GM12878 (cell line): ENCODE measurements around the gene GARIN5B. TPM values are rescaled to one million over a fixed set of nuclear protein-coding genes. Genes with fewer than 3 reads are reported as not detected.

ENCODE experiments used
- ATF7 ChIP-seq: fragments of 450-650 bp; IDR thresholded peaks from 2 replicates; pipeline ENCODE4 v1.6.1; 2016; ENCODE audit warnings: low read depth, mild to moderate bottlenecking
- BHLHE40 ChIP-seq, 2 experiments: fragments of 450-650 bp in 1 of 2; IDR thresholded peaks; 2 replicates each; pipeline ENCODE4 v1.6.1; 2011 to 2017; ENCODE audit warnings: low read depth in 2 of 2, borderline replicate concordance in 1 of 2, improper control_type of control experiment in 1 of 2, low read length in 1 of 2, mild to moderate bottlenecking in 1 of 2
- MTA3 ChIP-seq: IDR thresholded peaks from 2 replicates; pipeline ENCODE4 v1.6.1; 2012; ENCODE audit warnings: low read length, inconsistent platforms, borderline replicate concordance
- NR2F1 ChIP-seq: fragments of 450-650 bp; conservative IDR thresholded peaks from 2 replicates; pipeline ENCODE4 v1.6.1; 2017; ENCODE audit warnings: mild to moderate bottlenecking
- PRDM15 ChIP-seq: fragments of 450-650 bp; formaldehyde crosslinking; IDR thresholded peaks from 2 replicates; pipeline ENCODE4 v1.4.0; 2020; ENCODE audit warnings: mild to moderate bottlenecking, moderate library complexity
- RUNX3 ChIP-seq: IDR thresholded peaks from 2 replicates; pipeline ENCODE4 v1.6.1; 2012; ENCODE audit warnings: low read length, inconsistent platforms
- TARDBP ChIP-seq: IDR thresholded peaks from 2 replicates; pipeline ENCODE4 v1.6.1; 2016; ENCODE audit warnings: borderline replicate concordance
- polyA plus RNA-seq, 11 experiments: library from polyadenylated mRNA; depleted of rRNA in 4 of 11; unstranded in 6 of 11; stranded (reverse) in 5 of 11; fragments of >200 nt; fragmentation: Nextera tagmentation in 4 of 11; fragmentation: Illumina TruSeq in 1 of 11; extraction: Ambion mirVana in 4 of 11; extraction: Trizol in 1 of 11; gene quantifications; 1 replicate in 1 of 11; 2 replicates in 10 of 11; pipeline versions ENCODE4 v1.2.1 to v1.2.3, GENCODE V29; 2011 to 2016; ENCODE audit warnings: inconsistent platforms in 2 of 11, missing spikeins in 2 of 11, low read depth in 1 of 11
- total RNA-seq, 4 experiments: library from RNA; depleted of rRNA in 3 of 4; stranded (reverse); fragments of >200 nt in 3 of 4; fragmentation: Illumina TruSeq in 1 of 4; extraction: Trizol in 1 of 4; gene quantifications; 2 replicates each; pipeline versions ENCODE4 v1.2.1 to v1.2.3, GENCODE V29; 2013 to 2021
- TF ChIP-seq, protein P1 (sequence below): fragments of 150-350 bp; IDR thresholded peaks from 2 replicates; pipeline ENCODE4 v1.6.1; 2016; ENCODE audit warnings: low read depth, low read length

The GARIN5B gene
- total and polyA plus RNA-seq, 10 of the 15 experiments (the other 5 are each of a cell fraction or from before 2014, with no cell fraction given), result not detected

- TF ChIP-seq, protein P1, sequence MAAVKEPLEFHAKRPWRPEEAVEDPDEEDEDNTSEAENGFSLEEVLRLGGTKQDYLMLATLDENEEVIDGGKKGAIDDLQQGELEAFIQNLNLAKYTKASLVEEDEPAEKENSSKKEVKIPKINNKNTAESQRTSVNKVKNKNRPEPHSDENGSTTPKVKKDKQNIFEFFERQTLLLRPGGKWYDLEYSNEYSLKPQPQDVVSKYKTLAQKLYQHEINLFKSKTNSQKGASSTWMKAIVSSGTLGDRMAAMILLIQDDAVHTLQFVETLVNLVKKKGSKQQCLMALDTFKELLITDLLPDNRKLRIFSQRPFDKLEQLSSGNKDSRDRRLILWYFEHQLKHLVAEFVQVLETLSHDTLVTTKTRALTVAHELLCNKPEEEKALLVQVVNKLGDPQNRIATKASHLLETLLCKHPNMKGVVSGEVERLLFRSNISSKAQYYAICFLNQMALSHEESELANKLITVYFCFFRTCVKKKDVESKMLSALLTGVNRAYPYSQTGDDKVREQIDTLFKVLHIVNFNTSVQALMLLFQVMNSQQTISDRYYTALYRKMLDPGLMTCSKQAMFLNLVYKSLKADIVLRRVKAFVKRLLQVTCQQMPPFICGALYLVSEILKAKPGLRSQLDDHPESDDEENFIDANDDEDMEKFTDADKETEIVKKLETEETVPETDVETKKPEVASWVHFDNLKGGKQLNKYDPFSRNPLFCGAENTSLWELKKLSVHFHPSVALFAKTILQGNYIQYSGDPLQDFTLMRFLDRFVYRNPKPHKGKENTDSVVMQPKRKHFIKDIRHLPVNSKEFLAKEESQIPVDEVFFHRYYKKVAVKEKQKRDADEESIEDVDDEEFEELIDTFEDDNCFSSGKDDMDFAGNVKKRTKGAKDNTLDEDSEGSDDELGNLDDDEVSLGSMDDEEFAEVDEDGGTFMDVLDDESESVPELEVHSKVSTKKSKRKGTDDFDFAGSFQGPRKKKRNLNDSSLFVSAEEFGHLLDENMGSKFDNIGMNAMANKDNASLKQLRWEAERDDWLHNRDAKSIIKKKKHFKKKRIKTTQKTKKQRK, result no peak
- TF ChIP-seq TARDBP (no peak), BHLHE40 (IDR thresholded peaks at IDR 0.05; ENCODE audit: borderline replicate concordance in 1 of 2, low read depth in 2 of 2, low read length in 1 of 2) (no peak), MTA3 (no peak), ATF7 (0 out of 2 replicates have a peak, but pooled peaks have one; percentile 23), PRDM15 (CRISPR knock-in tag) (no peak), NR2F1 (no peak), RUNX3 (peak; percentile 11; the same call in 1 of the 2 replicates)
These were observed 35.3 kb upstream of the GARIN5B start (continued) for GRCh38 chr19:55398200-55398925.
